ENCODE measurements around the gene OTOS.

The OTOS gene

DNA sequence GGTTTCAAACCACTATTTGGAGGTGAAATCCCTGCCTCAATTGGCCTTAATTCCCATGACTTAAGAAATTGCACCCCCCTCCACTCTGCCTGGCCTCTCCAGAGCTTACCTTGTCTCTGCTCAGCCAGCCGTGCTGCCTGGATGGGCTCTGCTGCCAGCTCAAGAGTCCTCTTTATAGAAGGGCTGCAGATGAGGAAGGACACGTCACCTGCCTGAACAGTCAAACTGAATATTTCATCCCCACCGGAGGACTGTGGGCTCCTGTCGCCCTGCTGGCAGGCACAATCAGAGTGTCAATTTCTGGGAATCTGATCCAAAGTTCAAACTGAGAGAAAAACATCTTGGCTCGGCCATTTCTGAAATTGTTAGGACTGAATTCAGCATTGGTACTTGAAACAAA lies at the start of gene OTOS:
OTOS (minus strand) TSS at position 148 of the 400 bp plus-strand sequence. CDS start 332 bp downstream, outside the sequence.
- H3K4me1 ChIP-seq, result no peaks in the 10 kb centered on the region
- no peaks in the 10 kb centered on the region for H3K36me3 ChIP-seq (ENCODE audit: control insufficient read depth, insufficient read depth, low read length)
- H2AFZ ChIP-seq, result no peak within 1 kb of the TSS
- no peak within 1 kb of the TSS for H3K4me3 ChIP-seq (ENCODE audit: low read depth, low read length)
- no peaks in the 10 kb centered on the region for H3K27me3 ChIP-seq (ENCODE audit: control insufficient read depth, insufficient read depth, low read length)
- TF ChIP-seq CTCF (IDR thresholded peaks at IDR 0.05), result no peak
- no peaks in the 10 kb centered on the region for H3K79me2 ChIP-seq
- H3K9me3 ChIP-seq (ENCODE audit: control insufficient read depth, low read length), result no peaks in the 10 kb centered on the region
- no peak within 1 kb of the TSS for H3K4me2 ChIP-seq (ENCODE audit: low read length)
- no peak within 1 kb of the TSS for H3K9ac ChIP-seq
- no peak within 1 kb of the TSS for H3K27ac ChIP-seq

- Histone ChIP-seq H3K4me2 (ENCODE audit: low read length) (no peak overlapping the region), H3K79me2 (no peaks in the 10 kb centered on the region), H3K9ac (no peak overlapping the region), H3K4me3 (ENCODE audit: low read depth, low read length) (no peak overlapping the region), H3K4me1 (no peaks in the 10 kb centered on the region), H3K27ac (no peak overlapping the region), H3K36me3 (ENCODE audit: control insufficient read depth, insufficient read depth, low read length) (no peaks in the 10 kb centered on the region), H3K27me3 (ENCODE audit: control insufficient read depth, insufficient read depth, low read length) (no peaks in the 10 kb centered on the region), H3K9me3 (ENCODE audit: control insufficient read depth, low read length) (no peaks in the 10 kb centered on the region), H2AFZ (no peak overlapping the region)
- no peak for TF ChIP-seq CTCF (IDR thresholded peaks at IDR 0.05)
Observed at GRCh38 chr2:240189686-240190085, 49.2 kb upstream of the OTOS start.

DNA sequence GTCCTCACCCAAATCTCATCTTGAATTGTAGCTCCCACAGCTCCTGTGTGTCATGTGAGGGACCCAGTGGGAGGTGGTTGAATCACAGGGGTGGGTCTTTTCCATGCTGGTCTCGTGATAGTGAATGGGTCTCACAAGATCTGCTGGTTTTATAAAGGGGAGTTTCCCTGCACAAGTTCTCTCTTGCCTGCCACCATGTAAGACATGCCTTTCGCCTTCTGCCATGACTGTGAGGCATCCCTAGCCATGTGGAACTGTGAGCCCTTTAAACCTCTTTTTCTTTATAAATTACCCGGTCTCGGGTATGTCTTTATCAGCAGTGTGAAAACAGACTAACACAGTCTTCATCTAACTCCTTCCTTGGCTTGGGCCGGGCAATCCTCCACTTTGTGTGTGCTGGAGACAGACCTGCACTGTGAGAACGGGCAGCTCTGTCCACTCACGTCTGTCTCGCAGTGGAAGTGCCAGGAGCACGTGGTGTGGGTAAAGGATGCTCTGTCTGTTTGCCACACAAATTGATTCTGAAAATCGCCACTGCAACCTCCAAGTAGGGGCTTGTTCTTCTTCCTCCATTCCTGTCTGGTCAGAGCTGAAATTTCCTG lies 47.6 kb upstream of the OTOS start:
- no peaks in the 10 kb centered on the region for H3K4me1 ChIP-seq
- no peak overlapping the region for H3K4me2 ChIP-seq (ENCODE audit: low read length)
- no peak overlapping the region for H3K4me3 ChIP-seq (ENCODE audit: low read depth, low read length)
- no peak overlapping the region for H3K27ac ChIP-seq
- no peaks in the 10 kb centered on the region for H3K36me3 ChIP-seq (ENCODE audit: control insufficient read depth, insufficient read depth, low read length)
- no peak overlapping the region for H2AFZ ChIP-seq
- H3K9me3 ChIP-seq (ENCODE audit: control insufficient read depth, low read length), result no peaks in the 10 kb centered on the region
- no peak overlapping the region for H3K9ac ChIP-seq
- no peaks in the 10 kb centered on the region for H3K27me3 ChIP-seq (ENCODE audit: control insufficient read depth, insufficient read depth, low read length)
- no peak for TF ChIP-seq CTCF (IDR thresholded peaks at IDR 0.05)
- H3K79me2 ChIP-seq, result no peaks in the 10 kb centered on the region

GRCh38 chr2:240186191-240186725 lies 45.8 kb upstream of the OTOS start:
- no peak for TF ChIP-seq CTCF (IDR thresholded peaks at IDR 0.05)
- no peaks in the 10 kb centered on the region for H3K9me3 ChIP-seq (ENCODE audit: control insufficient read depth, low read length)
- no peak overlapping the region for H3K27ac ChIP-seq
- no peak overlapping the region for H3K9ac ChIP-seq
- no peaks in the 10 kb centered on the region for H3K36me3 ChIP-seq (ENCODE audit: control insufficient read depth, insufficient read depth, low read length)
- no peak overlapping the region for H2AFZ ChIP-seq
- H3K79me2 ChIP-seq, result no peaks in the 10 kb centered on the region
- no peaks in the 10 kb centered on the region for H3K27me3 ChIP-seq (ENCODE audit: control insufficient read depth, insufficient read depth, low read length)
- H3K4me2 ChIP-seq (ENCODE audit: low read length), result no peak overlapping the region
- H3K4me1 ChIP-seq, result no peaks in the 10 kb centered on the region
- H3K4me3 ChIP-seq (ENCODE audit: low read depth, low read length), result no peak overlapping the region

GRCh38 chr2:240184656-240185055 lies 44.2 kb upstream of the OTOS start:
- Histone ChIP-seq H3K36me3 (ENCODE audit: control insufficient read depth, insufficient read depth, low read length) (no peaks in the 10 kb centered on the region), H2AFZ (no peak overlapping the region), H3K9me3 (ENCODE audit: control insufficient read depth, low read length) (no peaks in the 10 kb centered on the region), H3K4me3 (ENCODE audit: low read depth, low read length) (no peak overlapping the region), H3K27me3 (ENCODE audit: control insufficient read depth, insufficient read depth, low read length) (no peaks in the 10 kb centered on the region), H3K9ac (no peak overlapping the region), H3K4me2 (ENCODE audit: low read length) (no peak overlapping the region), H3K4me1 (no peaks in the 10 kb centered on the region), H3K79me2 (no peaks in the 10 kb centered on the region), H3K27ac (no peak overlapping the region)
- TF ChIP-seq CTCF (IDR thresholded peaks at IDR 0.05), result no peak
